KOPT-K1 (cell line): ENCODE measurements around the gene SNX2.
A peak's percentile ranks its signal among the peaks of the same experiment; 100 is the strongest.

Experiments
- H3K27ac ChIP-seq: fragments of 200-600 bp; sonication (generic); 2 replicates; pipeline ENCODE4 v1.5.1; 2016; ENCODE audit warnings: antibody characterized with exemption, mild to moderate bottlenecking, low read depth, low read length; ENCODE audit not compliant: poor library complexity, severe bottlenecking
- H3K36me3 ChIP-seq: fragments of 200-600 bp; sonication (generic); 2 replicates; pipeline ENCODE4 v1.5.1; 2017; ENCODE audit warnings: antibody characterized with exemption, mild to moderate bottlenecking, low read length, moderate library complexity; ENCODE audit not compliant: insufficient read depth
- H3K9me3 ChIP-seq: fragments of 200-600 bp; sonication (generic); 2 replicates; pipeline ENCODE4 v1.5.1; 2017; ENCODE audit warnings: antibody characterized with exemption, low read length, mild to moderate bottlenecking; ENCODE audit not compliant: insufficient read depth, poor library complexity, severe bottlenecking

The SNX2 gene

GRCh38 chr5:122788371-122788770, 13.5 kb downstream of the SNX2 start:
- Histone ChIP-seq H3K36me3 (no peaks in the 10 kb centered on the region; the same call in 1 of the 2 replicates), H3K9me3 (peaks cover 55% of the 10 kb centered on the region), H3K27ac (no peak overlapping the region)

- Histone ChIP-seq H3K36me3 (no peaks in the 10 kb centered on the region; the same call in 1 of the 2 replicates), H3K27ac (no peak overlapping the region), H3K9me3 (peaks cover 55% of the 10 kb centered on the region)
Observed at GRCh38 chr5:122788996-122789395, 14.1 kb downstream of the SNX2 start.

- Histone ChIP-seq H3K9me3 (peaks cover 52% of the 10 kb centered on the region), H3K36me3 (no peaks in the 10 kb centered on the region; the same call in 1 of the 2 replicates), H3K27ac (no peak overlapping the region)
Observed at GRCh38 chr5:122789461-122790171, 14.7 kb downstream of the SNX2 start.

GRCh38 chr5:122790354-122791103, 15.6 kb downstream of the SNX2 start:
- peaks cover 43% of the 10 kb centered on the region for H3K9me3 ChIP-seq

GRCh38 chr5:122805481-122805880, 30.6 kb downstream of the SNX2 start:
- Histone ChIP-seq H3K36me3 (peaks cover 55% of the 10 kb centered on the region), H3K27ac (no peak overlapping the region), H3K9me3 (no peaks in the 10 kb centered on the region)

More at GRCh38 chr5:122790354-122791103, 15.6 kb downstream of the SNX2 start:
- Histone ChIP-seq H3K27ac (no peak overlapping the region), H3K36me3 (no peaks in the 10 kb centered on the region; the same call in 1 of the 2 replicates)

- Histone ChIP-seq H3K27ac (no peak overlapping the region), H3K9me3 (no peaks in the 10 kb centered on the region), H3K36me3 (peaks cover 31% of the 10 kb centered on the region)
Observed at GRCh38 chr5:122810405-122810804, 35.5 kb downstream of the SNX2 start.

- H3K9me3 ChIP-seq: no peaks in the 10 kb centered on the region
- peaks cover 14% of the 10 kb centered on the region for H3K36me3 ChIP-seq
- H3K27ac ChIP-seq: no peak overlapping the region
Observed at GRCh38 chr5:122815218-122815767, 40.4 kb downstream of the SNX2 start.

GRCh38 chr5:122816756-122817155, 41.9 kb downstream of the SNX2 start:
- Histone ChIP-seq H3K27ac (no peak overlapping the region), H3K9me3 (no peaks in the 10 kb centered on the region), H3K36me3 (peaks cover 21% of the 10 kb centered on the region)

GRCh38 chr5:122831984-122832383, 57.1 kb downstream of the SNX2 start:
- H3K36me3 ChIP-seq: peaks cover 19% of the 10 kb centered on the region

GRCh38 chr5:122835681-122836080, 60.8 kb downstream of the SNX2 start:
- no peaks in the 10 kb centered on the region for H3K36me3 ChIP-seq

More at GRCh38 chr5:122831984-122832383, 57.1 kb downstream of the SNX2 start:
- Histone ChIP-seq H3K9me3 (no peaks in the 10 kb centered on the region), H3K27ac (no peak overlapping the region)

GRCh38 chr5:122836947-122837346, 62.1 kb downstream of the SNX2 start:
- Histone ChIP-seq H3K9me3 (no peaks in the 10 kb centered on the region), H3K36me3 (no peaks in the 10 kb centered on the region), H3K27ac (no peak overlapping the region)

More at GRCh38 chr5:122835681-122836080, 60.8 kb downstream of the SNX2 start:
- H3K27ac ChIP-seq: no peak overlapping the region
- no peaks in the 10 kb centered on the region for H3K9me3 ChIP-seq

GRCh38 chr5:122839731-122840130, 64.9 kb downstream of the SNX2 start:
- no peaks in the 10 kb centered on the region for H3K36me3 ChIP-seq
- H3K27ac ChIP-seq: no peak overlapping the region
- no peaks in the 10 kb centered on the region for H3K9me3 ChIP-seq

GRCh38 chr5:122842016-122842580, 67.2 kb downstream of the SNX2 start:
- Histone ChIP-seq H3K9me3 (no peaks in the 10 kb centered on the region), H3K27ac (no peak overlapping the region), H3K36me3 (no peaks in the 10 kb centered on the region)

- Histone ChIP-seq H3K36me3 (no peaks in the 10 kb centered on the region), H3K27ac (peak overlapping the region; percentile 12), H3K9me3 (no peaks in the 10 kb centered on the region)
Observed at GRCh38 chr5:122844136-122844909, 69.4 kb downstream of the SNX2 start.
